Caki2 (cell line): ENCODE measurements around the gene MAP1B. TPM values are rescaled to one million over a fixed set of nuclear protein-coding genes. Genes with fewer than 3 reads are reported as not detected.

Source experiments
- DNase-seq: peaks from one replicate; pipeline ENCODE4 v3.0.0-alpha.2; 2015; ENCODE audit warnings: low read depth
- in situ Hi-C: cut with HindIII; loops from 2 replicates; pipeline ENCODE4 v1.10.0; 2016; ENCODE audit warnings: low sequenced_read_pairs, low pct_unique_long_range_greater_than_20kb, mixed read lengths
- total RNA-seq: library from RNA; depleted of rRNA; stranded (reverse); fragments of >200 nt; shearing (Covaris generic); gene quantifications from 2 replicates; pipeline ENCODE4 v1.2.3, GENCODE V29; 2014; ENCODE audit warnings: low replicate concordance; rRNA removed

The MAP1B gene
- total RNA-seq, 1 experiment from 2014 or later, result 80.1 TPM

DNA sequence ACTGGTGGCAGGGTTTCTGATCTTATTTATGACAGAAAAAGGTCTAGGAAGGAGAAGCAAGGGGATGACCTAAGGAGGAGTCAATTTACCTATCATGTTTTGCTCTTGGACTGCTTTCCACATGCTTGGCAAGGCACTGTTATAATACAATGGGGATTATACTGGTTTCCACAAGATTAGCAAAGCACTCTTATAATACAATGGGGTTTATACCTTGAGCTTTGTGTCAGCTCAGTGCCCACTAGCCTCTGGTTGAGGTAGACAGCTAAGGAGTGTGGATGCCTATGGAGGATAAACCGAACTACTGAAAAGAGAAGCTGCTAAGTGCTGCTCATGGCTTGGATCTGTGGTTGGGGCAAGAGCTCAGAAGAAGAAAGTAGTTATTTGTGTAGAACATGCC lies 144.1 kb downstream of the MAP1B start:
- no peak for DNase-seq
- in situ Hi-C loops, result no loop called here

GRCh38 chr5:72252008-72252407 lies 144.7 kb downstream of the MAP1B start:
- in situ Hi-C loops, result no loop called here
- DNase-seq, result no peak

DNA sequence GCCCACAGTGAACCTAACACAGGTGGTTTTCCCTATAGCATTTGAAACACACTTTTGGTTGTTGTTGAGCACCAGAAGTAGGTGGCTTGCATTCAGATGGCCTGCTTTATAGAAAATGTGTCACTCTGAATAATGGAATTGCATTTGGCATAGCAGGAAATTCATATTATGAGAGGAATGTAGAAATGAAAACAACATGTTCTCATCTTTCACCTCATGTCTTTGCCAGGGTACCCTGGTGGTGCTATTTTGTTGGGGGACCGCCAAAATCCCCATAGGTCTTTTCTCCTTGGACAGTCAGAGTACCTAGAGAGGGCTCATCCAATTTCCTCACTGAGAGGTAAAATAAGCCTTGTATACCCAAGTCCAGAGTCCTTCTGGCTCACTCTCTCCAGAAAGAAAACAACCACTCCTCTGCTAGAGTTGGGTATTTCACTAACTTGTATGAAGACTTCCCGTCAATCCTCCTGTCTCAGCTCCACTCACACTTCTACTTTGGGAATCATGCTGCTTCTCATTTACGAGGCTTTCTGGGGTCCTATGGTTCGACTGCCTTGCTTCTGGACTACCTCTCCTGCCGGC lies 145.4 kb downstream of the MAP1B start:
- DNase-seq, result no peak
- in situ Hi-C loops, result no loop called here

DNA sequence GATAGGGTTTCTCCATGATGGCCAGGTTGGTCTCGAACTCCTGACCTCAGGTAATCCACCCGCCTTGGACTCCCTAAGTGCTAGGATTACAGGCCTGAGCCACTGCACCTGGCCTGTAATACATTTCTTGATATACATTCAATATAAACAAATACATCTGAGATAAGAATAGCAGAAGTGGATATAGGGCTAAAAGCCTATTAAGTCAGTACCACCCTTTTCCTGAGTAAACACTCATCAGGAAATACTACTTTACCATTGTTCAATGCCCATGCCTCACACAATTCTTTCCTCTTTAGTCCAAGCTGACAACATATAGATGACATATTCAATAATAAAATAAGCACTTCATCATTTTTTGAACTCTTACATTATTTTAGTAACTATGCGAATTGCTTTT lies 148.0 kb downstream of the MAP1B start:
- DNase-seq, result no peak
- in situ Hi-C loops, result no loop called here

DNA sequence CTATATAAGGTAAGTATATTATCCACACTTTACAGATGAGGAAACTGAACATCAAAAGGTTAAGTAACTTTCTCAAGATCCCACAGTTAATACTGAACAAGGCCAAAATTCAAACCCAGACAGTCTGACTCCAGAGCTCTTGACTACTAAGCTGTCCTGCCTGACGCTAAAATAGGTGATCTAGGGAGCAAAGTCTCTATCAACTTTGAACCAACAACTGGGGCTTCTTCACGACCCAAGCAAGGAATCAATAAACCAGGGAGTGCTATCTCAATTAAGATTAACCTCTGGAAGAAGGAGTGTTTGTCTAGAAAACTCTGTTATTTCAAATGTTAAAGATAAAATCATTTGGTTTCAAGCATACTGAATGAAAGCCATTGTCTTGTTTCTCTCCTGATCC lies 148.4 kb downstream of the MAP1B start:
- in situ Hi-C loops, result no loop called here
- DNase-seq, result no peak

DNA sequence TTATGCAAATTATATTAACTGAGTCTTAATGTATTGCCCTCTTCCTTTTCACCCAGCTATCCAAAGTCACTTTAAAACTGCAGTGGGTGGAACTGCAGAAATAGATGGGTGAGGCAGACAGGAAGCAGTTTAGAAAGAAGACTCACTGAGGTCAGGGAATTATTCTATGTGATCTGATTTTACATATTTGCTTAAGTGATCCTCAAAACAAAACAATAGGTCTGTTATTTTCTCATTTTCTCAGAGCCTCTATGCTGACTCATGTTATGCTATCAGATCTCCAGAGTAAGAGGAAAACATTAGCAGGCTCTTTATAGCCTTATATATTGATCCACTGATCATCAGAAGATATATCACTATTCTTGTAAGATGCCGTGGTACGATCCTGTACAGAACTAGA lies 149.3 kb downstream of the MAP1B start:
- in situ Hi-C loops, result no loop called here
- no peak for DNase-seq

Other genes with a start within 250 kb of the MAP1B start
- 68.3 and 76.8 TPM in 2 replicates for gene MRPS27, start 212.8 kb downstream of the MAP1B start, total RNA-seq
- gene PTCD2, start 212.9 kb downstream of the MAP1B start, total RNA-seq, result 6.3 and 9.7 TPM in 2 replicates